ENCODE results near the gene LIMA1. TPM values are rescaled to one million over a fixed set of nuclear protein-coding genes. Genes with fewer than 3 reads are reported as not detected.

LIMA1 gene
- total and polyA plus RNA-seq, 9 of the 15 experiments (the other 6 are each of a cell fraction or from before 2014, with no cell fraction given): 20.2 to 37.8 (median 27.3) TPM

- TF ChIP-seq REST (IDR thresholded peaks at IDR 0.05; ENCODE audit: borderline replicate concordance) (peak; percentile 90), REST (CRISPR knock-in tag; IDR thresholded peaks at IDR 0.05; ENCODE audit: low read depth) (no peak), CREB1 (IDR thresholded peaks at IDR 0.05) (no peak), CREB1 (CRISPR knock-in tag; IDR thresholded peaks at IDR 0.05) (no peak), KLF16 (IDR thresholded peaks at IDR 0.05) (0 out of 2 replicates have a peak, but pooled peaks have one; percentile 25), ZNF668 (CRISPR knock-in tag; IDR thresholded peaks at IDR 0.05) (no peak), ZNF444 (CRISPR knock-in tag; IDR thresholded peaks at IDR 0.05) (no peak), RNF219 (CRISPR knock-in tag; IDR thresholded peaks at IDR 0.05) (no peak), JUN (IDR thresholded peaks at IDR 0.05; ENCODE audit: borderline replicate concordance, low read depth, low read length) (no peak), JUN (CRISPR knock-in tag; IDR thresholded peaks at IDR 0.05; ENCODE audit: borderline replicate concordance) (no peak), ZNF146 (CRISPR knock-in tag; IDR thresholded peaks at IDR 0.05; ENCODE audit: unreplicated experiment) (no peak), ZNF274 (IDR thresholded peaks at IDR 0.05; ENCODE audit: borderline replicate concordance, low read depth, low read length) (no peak), ZNF511 (CRISPR knock-in tag; IDR thresholded peaks at IDR 0.05) (no peak), ZNF79 (CRISPR knock-in tag; IDR thresholded peaks at IDR 0.05; ENCODE audit: low read depth) (no peak), E2F4 (CRISPR knock-in tag; IDR thresholded peaks at IDR 0.05; ENCODE audit: low read depth) (no peak), NRF1 (conservative IDR thresholded peaks at IDR 0.05 in 1 of 2, IDR thresholded peaks at IDR 0.05 in 1 of 2) (no peak), ATF1 (CRISPR knock-in tag; IDR thresholded peaks at IDR 0.05) (no peak), ATF1 (tag; IDR thresholded peaks at IDR 0.05) (no peak)
Observed at GRCh38 chr12:50314636-50315312, 31.5 kb upstream of the LIMA1 start (continued).
